NCI-H2171 treated with DMSO at 0.1 percent for 48 hours (cell line): ENCODE measurements around the gene RMI1.

ENCODE experiments used
- DNase-seq: peaks from one replicate; lab custom pipeline; 2025; lab: John Stamatoyannopoulos, UW

The RMI1 gene

DNA sequence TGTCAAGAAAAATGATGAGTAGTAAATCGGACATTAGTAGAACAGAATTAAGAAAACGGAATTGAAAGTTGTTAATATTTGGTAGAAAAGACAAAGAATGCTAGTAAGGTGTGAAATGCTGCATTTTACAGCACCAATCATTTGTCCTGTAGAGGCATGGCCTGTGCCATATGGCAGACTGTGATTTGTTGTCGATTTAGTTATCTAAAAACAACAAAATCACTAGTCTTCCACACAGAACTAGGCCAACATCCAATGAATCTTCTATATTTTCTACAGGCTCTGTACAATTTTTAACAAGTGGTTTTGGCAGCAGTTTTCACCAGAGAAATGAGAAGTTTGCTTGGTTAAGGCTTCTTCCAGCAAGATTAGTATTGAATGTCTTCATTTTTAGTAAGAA lies 11.0 kb upstream of the RMI1 start:
- DNase-seq, result no peak

DNA sequence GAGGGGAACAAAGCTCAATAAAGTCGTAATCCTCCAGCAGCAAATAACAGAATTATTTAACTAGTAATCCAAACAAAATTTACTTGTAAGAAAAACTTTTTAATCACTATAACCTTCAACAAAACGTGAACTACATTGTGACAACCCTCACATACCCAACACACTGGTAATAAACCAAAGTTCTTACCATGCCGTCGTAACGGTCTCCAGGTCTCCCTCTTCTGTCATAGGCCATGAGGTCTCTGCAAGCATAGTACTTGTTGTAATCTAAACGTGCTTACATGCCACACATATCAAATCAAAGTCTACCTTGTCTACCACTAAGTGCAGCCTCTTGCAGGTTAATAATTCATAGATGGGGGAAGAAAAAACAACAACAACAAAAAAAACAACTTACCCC lies 9.1 kb upstream of the RMI1 start:
- DNase-seq, result no peak

DNA sequence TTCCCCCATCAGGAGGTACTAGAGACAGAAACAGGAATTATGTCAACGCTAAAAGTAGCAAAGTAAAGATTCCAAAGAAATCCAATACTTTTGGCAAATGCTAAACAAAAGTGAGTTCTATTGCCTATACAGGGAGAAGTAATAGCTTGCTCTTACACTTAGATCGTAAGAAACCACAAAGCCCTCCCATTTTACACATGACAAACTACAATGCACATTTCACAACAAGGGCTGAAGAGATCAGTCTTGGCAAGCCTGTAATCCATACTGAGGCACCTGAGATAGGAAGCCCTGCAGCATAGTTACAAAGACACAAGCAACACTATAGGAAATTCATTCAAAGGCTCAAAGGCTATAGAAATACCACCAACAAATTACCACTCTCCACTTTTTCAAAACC lies 8.3 kb upstream of the RMI1 start:
- no peak for DNase-seq

DNA sequence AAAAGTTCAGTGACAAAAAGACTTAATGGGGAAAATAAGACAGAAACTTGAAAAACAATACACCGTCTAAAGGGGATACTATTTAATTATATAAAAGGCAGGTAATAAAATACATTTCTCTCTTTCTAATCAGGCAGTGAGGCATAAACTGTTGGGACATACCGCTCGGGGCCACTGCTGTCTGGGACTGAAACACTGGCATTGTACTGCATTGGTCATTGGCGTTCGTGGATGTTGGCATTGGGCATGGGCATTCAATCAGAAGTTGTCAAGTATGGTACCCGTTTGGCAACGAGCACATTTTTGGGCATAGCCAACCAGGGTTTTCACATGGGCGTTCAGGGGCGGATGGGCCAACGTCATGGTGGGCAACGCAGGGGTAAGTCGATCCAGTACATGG lies 5.3 kb upstream of the RMI1 start:
- no peak for DNase-seq

DNA sequence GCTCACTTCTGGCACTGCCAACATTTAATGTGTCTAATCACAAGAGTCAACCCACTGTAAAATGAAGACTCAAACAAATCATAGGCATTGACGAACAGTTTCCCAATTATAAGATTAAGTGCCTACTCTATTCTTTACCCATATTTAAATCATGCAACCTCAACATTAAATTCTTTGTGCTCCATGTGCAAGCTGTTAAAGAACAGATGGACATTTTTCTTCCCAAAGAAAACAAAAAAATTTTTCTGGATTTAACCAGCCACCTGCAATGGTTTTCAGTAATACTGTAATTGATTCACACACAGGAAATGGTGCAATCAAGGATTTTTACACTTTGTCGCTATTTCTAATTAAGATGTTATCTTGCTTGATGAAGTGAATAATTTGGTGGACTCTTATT lies 4.2 kb upstream of the RMI1 start:
- no peak for DNase-seq

DNA sequence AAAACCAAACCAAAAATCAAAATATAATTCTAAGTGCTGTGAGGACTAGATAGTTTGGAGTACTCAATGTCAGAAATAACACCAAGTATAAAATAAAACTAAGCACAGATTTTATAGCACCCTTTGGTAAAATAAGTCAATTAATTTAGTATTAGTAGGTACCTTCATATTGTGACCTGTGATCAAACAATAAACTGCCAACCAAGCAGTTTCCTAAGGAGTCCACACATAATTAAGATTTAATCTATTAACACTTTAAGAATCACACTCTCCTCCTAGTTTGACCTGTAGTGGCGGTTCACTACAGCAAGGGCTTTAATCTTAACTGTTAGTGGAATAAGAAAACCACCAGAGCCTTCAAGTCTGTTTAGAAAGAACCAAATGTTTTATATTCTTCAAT lies 3.4 kb upstream of the RMI1 start:
- no peak for DNase-seq

DNA sequence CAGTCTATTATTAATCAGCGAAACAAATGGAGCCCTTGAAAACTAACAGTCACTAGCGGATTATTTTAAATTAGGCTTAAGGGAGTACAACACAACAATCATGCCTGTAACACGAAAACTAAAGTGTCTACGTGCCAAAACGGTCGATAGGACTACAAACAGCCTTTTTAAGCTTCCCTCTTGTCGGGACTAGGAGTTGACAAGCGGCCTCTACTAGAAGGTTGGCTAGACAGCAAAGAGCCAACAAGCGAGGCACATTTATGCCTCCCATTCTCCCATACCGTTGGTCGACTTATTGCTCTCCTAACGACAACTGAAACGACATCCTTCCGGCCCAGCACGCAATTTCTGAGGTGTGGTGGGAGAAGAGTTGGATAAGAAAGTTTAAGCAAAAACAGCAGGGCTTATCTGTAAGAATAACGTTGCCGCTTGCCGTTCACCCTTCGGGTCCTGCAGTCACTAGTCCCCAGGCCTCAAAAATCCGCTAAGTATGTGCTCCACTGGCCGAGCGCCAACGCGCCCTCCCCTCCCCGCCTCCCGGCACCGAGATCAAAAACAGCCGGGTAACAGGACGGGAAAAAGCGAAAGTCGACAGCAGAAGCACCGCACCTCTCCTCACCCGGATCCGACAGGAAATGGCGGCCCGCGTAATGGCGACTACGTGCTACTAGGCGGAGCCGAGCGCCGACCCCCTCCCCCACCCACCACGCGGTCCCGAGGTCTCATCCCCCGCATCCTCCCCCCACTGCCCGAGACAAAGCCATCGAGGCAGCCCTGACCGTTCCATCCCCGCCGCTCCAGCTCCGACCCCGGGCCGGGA lies 1.4 kb upstream of the RMI1 start:
- peak; percentile 70 for DNase-seq

DNA sequence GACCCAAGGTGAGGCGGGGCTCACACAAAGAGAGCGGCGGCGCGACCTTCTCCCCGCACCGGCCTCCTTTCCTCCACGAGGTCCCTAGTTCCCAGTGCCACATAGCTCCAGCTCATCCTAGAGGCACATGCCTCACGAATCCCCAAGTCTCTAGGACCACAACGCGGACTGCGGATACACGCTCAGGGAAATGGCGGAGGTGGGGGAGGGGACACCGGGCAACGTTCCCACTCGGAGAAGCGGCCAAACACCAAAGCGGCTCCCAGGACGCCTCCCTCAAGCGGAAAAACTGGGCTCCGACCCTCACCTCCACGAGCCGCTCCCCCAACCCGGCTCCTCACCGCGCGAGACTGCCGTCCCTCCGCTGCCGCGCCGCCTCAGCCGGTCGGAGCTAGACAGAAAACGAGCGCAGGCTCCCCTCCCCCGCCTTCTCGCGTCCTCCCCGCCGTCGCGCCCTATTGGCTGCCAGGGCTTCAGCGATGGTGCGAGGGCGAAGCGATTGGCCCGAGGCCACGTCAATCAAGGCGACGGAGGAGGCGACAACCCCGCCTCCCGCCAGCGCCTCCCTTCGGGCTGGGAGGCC lies 702 bp upstream of the RMI1 start, which contains the start of gene HNRNPK:
HNRNPK (minus strand) TSS at position 404 of the 583 bp plus-strand sequence. CDS start 1,963 bp downstream, outside the sequence.
- DNase-seq, result peak; percentile 95

DNA sequence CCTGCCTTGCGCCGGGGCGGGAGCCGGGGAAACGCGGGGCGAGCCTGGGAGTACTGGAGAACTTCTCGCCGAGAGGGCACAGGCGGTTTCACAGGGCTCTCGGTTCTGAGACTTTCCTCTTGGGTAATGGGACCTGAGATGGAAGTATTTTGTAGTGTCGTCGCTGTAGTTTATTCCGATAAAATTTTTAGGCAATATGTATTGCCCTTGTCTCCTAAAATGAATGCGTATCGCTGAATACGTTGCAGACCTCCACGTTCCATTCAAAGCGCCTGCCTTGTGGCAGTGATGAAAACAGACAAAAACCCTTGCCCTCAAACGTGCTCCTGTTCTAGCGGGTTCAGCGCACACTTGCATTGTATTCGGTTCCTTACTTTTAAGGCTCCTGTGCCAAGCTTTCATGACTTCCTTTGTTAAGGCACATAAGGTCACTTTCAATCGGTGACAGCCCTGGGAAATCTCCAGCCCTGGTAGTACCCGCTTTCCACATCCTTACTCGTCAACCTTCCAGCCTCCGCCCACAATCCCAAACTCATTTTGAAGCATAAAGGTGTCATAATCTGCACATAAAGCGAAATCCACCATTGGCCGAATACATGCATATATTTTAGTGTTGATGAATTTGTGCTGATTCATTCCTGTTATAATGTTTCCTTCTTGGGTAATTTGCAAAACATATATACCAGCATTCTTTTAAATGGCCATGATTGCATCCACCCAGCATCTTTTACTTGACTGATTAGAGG lies 694 bp downstream of the RMI1 start:
- DNase-seq, result peak; percentile 54

DNA sequence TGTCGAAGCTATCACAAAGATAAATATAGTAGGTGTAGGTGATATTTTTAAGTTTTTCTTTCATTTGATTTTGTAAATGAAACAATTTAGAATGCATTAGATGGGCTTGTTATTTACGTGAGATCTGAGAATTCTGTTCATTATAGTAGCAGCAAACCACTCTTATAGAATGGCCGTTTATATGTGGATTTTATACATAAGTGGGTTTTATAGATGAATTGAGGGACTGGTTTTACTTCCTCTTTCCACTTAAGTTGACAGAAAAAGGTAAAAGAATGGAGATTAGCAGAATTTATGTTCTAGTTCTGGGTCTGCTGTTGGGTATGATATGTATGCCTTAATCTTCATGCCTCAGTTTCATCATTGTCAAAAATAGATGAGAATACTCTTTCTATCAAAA lies 5.6 kb downstream of the RMI1 start:
- no peak for DNase-seq

DNA sequence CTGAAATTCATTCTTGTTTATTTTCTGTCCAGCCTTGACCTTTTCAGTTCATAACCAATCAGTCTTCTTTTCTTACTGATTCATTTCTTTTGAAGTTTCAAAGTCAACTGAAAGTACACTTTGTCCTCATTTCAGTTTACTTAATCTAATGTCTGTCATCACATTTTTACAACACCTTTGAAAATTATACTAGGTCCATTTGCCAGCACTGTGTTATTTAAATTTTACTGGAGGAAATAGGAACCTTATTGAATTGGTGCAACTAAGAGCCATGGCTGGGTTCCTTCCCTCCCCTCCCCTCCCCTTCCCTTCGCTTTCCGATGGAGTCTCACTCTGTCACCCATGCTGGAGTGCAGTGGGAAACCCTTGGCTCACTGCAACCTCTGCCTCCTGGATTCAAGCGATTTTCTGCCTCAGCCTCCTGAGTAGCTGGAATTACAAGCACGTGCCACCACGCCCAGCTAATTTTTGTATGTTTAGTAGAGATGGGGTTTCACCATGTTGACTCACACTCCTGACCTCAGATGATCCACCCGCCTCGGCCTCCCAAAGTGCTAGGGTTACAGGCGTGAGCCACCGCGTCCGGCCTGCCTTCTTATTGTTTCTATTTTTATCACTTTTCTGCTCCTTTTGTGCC lies 6.3 kb downstream of the RMI1 start:
- DNase-seq, result no peak

DNA sequence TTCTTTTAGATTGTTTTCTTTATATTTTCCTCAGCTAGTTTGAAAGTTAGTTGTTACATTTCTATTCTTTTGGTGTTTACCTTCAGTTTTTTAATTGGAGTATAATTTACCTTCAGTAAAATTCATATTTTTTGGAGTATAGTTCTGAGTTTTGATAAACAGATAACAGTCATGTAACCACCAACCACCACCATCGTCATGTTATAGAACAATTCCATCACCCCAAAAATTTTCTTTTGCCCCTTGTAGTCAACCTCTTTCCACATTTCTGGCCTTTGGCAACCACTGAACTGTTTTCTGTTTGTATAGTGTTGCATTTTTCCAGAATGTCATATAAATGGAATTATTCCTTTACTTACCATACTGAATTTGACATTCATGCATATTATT lies 6.8 kb downstream of the RMI1 start:
- DNase-seq, result no peak

DNA sequence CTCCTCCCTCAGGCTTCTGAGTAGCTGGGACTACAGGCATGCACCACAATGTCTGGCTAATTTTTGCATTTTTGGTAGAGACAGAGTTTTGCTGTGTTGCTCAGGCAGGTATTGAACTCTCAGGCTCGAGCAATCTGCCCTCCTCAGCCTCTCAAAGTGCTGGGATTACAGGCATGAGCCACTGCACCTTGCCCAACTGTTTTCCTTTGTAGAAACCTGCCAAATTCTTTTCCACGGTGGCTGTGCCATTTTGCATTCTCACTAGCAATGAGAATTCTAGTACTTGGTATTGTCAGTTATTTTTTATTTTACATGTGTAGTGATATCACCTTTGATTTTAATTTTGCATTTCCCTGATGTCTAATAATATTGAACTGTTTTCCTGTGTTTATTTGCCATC lies 7.8 kb downstream of the RMI1 start:
- no peak for DNase-seq

DNA sequence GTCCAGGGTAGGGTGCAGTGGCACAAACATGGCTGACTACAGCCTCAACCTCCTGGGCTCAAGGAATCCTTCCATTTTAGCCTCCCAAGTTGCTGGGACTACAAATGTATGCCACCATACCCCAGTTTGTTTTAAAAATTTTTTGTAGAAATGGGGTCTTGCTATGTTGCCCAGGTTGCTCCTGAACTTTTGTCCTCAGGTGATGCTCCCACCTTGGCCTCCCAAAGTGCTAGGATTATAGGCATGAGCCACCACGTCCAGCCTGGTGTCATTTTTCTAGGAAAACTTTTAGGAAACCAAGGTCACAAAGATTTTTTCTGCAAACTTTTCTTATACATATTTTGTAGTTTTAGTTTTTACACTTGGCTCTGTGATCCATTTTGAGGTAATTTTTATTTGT lies 10.8 kb downstream of the RMI1 start:
- DNase-seq, result no peak

DNA sequence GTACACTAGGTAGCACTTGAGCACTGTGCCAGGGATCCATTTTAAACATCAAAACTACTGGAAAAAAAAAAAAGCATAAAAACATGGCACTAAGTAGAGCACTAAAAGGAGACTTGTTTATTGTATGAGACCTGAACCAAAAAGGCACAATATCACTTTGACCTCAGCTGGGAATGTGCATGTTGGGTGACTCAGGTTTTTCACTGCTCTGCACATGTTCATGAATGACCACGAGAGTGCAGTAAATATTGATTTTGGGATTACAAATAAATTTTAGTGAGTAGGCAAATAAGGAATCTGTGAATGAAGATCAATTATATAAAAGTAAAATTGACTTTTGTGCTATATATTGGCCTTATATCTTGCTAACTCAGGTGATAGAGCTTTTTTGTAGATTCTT lies 11.8 kb downstream of the RMI1 start:
- DNase-seq, result no peak

DNA sequence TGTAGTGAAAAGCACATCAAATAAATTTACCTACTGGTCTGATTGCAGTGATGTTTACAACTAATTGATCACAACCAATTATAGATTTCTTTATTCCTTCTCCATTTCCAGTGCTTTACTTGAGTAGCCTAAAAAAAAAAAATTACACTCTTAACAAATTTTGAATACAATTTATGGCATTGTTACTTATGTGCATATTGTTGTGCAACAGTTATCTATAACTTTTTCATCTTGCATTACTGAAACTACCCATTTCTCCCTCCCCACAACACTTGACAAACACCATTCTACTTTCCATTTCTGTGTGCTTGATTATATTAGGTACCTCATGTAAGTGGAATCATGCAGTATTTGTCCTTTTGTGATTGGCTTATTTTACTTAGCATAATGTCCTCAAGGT lies 12.3 kb downstream of the RMI1 start:
- DNase-seq, result no peak

DNA sequence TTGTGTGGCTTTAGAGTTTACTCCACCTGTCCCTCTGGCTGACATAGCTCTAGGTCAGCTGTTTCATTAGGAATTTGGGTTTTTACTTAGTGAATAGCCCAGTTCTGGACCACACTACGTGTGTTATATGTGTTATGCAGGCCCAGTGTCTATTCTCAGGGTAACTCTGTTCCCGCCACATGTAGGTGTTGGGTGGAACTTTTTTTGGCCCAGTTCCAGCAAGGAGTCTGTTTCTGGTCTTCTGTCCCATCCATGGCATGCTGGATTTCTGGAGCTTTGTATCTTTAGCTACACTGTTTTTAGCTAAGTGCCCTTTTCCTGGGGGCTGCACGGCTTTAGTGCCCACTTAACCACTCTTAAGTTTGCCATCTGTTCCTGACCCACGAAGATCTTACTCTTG lies 15.5 kb downstream of the RMI1 start:
- no peak for DNase-seq

DNA sequence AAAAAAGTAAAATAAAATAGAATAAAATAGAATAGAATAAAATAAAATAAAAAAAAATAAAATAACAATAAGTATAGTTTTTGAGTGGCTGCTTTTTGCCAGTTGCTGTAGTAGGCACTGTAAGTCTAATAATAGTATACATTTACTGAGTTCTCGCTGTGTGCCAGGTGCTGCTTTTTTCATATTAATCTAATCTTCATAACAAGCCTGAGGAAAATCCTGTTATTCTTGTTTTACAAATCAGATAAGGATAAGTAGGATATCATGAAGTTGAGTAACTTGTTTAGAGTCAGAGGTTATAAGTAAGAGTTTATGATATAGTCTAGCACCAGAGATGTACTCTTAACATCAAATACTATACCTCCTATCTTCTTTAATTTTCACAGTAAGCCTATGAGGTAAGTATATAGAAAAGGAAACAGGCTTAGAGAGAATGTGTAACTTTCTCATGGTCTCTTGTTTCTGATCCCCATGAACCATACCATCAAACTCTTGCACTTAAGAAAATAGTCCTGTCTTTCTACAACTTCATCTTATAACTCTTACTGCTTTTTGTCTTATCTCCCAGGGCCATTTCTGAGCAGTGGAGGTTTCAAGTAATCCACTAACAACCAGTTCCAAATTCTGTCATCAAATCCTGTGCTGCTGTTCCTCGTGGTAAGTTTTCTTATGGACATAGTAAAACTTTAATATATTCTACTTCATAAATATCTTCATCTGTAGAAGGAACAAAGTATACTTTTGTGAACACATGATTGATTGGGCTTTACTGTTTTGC lies 18.7 kb downstream of the RMI1 start:
- no peak for DNase-seq

DNA sequence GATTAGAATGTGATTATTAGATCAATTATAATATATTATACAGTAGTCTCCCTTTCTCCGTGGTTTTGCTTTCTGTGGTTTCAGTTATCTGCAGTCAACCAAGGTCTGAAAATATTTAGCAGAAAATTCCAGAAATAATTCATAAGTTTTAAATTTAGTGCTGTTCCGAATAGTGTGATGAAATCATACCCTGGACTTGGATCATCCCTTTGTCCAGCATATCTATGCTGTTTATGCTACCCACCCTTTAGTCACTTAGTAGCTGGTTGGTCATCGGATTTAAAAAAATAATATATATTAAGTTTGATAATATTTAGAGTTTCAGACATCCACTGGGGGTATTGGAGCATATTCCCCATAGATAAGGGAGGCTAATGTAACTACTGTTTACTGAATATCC lies 19.6 kb downstream of the RMI1 start:
- no peak for DNase-seq

DNA sequence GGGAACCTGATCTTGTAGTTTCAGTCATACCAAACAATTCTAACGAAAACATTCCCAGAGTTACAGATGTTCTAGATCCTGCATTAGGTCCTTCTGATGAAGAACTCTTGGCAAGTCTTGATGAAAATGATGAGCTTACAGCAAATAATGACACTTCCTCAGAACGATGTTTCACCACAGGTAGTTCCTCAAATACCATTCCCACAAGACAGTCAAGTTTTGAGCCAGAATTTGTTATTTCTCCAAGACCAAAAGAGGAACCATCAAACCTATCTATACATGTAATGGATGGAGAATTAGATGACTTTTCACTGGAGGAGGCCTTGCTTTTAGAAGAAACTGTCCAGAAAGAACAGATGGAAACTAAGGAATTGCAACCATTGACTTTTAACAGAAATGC lies 21.0 kb downstream of the RMI1 start:
- no peak for DNase-seq

DNA sequence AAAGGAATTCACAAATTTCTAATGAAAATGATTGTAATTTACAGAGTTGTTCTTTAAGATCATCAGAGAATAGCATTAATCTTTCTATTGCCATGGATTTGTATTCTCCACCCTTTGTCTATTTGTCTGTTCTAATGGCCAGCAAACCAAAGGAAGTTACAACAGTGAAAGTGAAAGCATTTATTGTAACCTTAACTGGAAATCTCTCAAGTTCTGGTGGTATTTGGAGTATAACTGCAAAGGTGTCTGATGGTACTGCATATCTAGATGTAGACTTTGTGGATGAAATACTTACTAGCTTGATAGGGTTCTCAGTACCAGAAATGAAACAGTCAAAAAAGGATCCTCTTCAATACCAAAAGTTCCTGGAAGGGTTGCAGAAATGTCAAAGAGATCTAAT lies 21.7 kb downstream of the RMI1 start:
- DNase-seq, result no peak

DNA sequence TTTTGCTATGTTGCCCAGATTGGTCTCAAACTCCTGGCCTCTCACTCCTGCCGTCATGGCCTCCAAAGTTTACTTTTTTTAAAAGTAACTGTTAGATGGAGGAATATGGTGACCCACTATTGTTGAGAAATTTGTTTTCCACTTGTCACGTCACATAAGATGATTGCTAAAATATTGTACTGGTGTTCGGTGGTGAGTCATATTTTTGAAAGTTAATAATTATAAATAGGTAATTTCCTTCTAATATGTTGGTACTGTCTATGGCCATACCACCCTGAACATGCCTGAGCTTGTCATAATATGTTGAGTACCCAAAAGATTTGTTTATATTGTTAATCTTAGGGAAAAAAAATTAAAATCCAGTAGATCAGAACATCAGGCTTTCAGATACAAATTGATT lies 22.6 kb downstream of the RMI1 start:
- no peak for DNase-seq
